ENCODE data around the gene TBCK.

DNA sequence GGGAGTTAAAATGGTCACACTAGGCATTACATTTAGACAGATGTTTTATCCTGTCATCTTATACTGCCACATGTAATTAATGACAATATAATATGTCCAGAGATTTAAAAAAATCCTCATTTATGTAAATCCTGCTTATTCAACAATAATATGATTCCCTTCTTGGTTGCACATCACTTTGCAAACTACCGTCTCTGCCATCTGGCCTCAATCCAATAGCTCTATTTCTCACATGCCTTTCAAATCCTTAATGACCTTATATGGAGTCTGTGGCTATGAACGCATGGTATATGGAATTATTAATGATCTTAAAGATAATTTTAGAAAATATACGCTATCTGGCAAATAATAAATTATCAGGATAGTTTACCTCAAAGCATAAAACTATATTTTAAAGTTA, 276.2 kb downstream of the TBCK start:
- TF ChIP-seq CTCF (conservative IDR thresholded peaks at IDR 0.05; ENCODE audit: low read length) (no peak), EZH2phosphoT487 (IDR thresholded peaks at IDR 0.05; ENCODE audit: borderline replicate concordance, low read depth, low read length) (no peak)

Measured in OCI-LY7 (cell line).